Measurements from ENCODE around the gene SMOC2.

GRCh38 chr6:168607272-168608112, 166.5 kb downstream of the SMOC2 start:
- TF ChIP-seq CTCF (IDR thresholded peaks at IDR 0.05) (no peak), POLR2AphosphoS5 (IDR thresholded peaks at IDR 0.05) (no peak), POLR2A (IDR thresholded peaks at IDR 0.05) (no peak)
